K562 (cell line): Measurements from ENCODE around the gene UVRAG. TPM values are rescaled to one million over a fixed set of nuclear protein-coding genes. Genes with fewer than 3 reads are reported as not detected.

Experiments used
- ATAC-seq: fragments of 200-7000 bp; cut with Tn5 transposase; 3 replicates; pipeline ENCODE4 v1.9.1; 2020; ENCODE audit warnings: moderate library complexity
- BruUV-seq: library from RNA; stranded (reverse); fragments of 400-500 nt; replicated peaks from 2 replicates; lab custom pipeline; 2021; lab: Mats Ljungman, UMichigan
- CTCF ChIA-PET: fragments of 300-600 bp; formaldehyde crosslinking; extraction: SDS; loops from one replicate; lab custom pipeline; 2021; ENCODE audit warnings: low intra/inter-chr PET ratio; lab: Yijun Ruan, JAX
- POLR2A ChIA-PET: fragments of 300-600, 350-650 bp; sonication (Branson Sonifier 250); formaldehyde crosslinking; extraction: SDS; loops from one replicate; lab custom pipeline; 2021; ENCODE audit warnings: antibody characterized with exemption, inconsistent platforms; lab: Yijun Ruan, JAX
- DNase-seq, 4 experiments: peaks; one replicate each; pipeline versions ENCODE4 v3.0.0 to v3.0.0-alpha.2; 2011 to 2018; ENCODE audit warnings: low spot score in 3 of 4, mixed read lengths in 3 of 4; ENCODE audit errors: extremely low read depth in 1 of 4
- FAIRE-seq: peaks from 2 replicates; lab custom pipeline; 2011; peaks lifted over from hg19 to GRCh38; lab: Jason Lieb, UNC
- H2AFZ ChIP-seq: 2 replicates; pipeline ENCODE4 v1.6.0; 2011; ENCODE audit warnings: low read depth, low read length, control low read depth, inconsistent platforms
- H3K27ac ChIP-seq: fragments of 200-600 bp; 3 replicates; pipeline ENCODE4 v1.8.0; 2011; ENCODE audit warnings: low read depth, mild to moderate bottlenecking, control low read depth, inconsistent platforms, low read length, moderate library complexity, mixed read lengths; ENCODE audit errors: extremely low read depth
- H3K27me3 ChIP-seq, 2 experiments: fragments of 300-600 bp in 1 of 2; 2 replicates in 1 of 2; 3 replicates in 1 of 2; pipeline versions ENCODE4 v1.6.0 to v1.8.0; 2011; ENCODE audit warnings: inconsistent platforms in 2 of 2, low read length in 2 of 2, mild to moderate bottlenecking in 1 of 2, mixed read lengths in 1 of 2, moderate library complexity in 1 of 2; ENCODE audit not compliant: control insufficient read depth in 2 of 2, insufficient read depth in 2 of 2
- H3K36me3 ChIP-seq: fragments of 300-600 bp; 3 replicates; pipeline ENCODE4 v1.8.0; 2011; ENCODE audit warnings: mild to moderate bottlenecking, low read length, inconsistent platforms; ENCODE audit not compliant: control insufficient read depth, insufficient read depth
- H3K4me1 ChIP-seq, 2 experiments: fragments of 200-600 bp in 1 of 2; replicated peaks in 1 of 2; 2 replicates in 1 of 2; 3 replicates in 1 of 2; pipeline versions ENCODE4 v1.5.1 to v1.8.0; 2011; ENCODE audit warnings: inconsistent platforms in 2 of 2, low read length in 2 of 2, mild to moderate bottlenecking in 1 of 2, mixed read lengths in 1 of 2, moderate library complexity in 1 of 2; ENCODE audit not compliant: control insufficient read depth in 2 of 2, insufficient read depth in 2 of 2
- H3K4me2 ChIP-seq: 2 replicates; pipeline ENCODE4 v1.6.1; 2011; ENCODE audit warnings: low read length, control low read depth, inconsistent platforms, mixed read lengths; ENCODE audit not compliant: insufficient read depth
- H3K4me3 ChIP-seq: fragments of 200-600 bp; sonication (generic), shearing (Covaris generic); 2 replicates; pipeline ENCODE4 v1.5.1; 2016; ENCODE audit warnings: control low read depth, inconsistent platforms
- H3K79me2 ChIP-seq: fragments of 200-600 bp; 3 replicates; pipeline ENCODE4 v1.8.0; 2011; ENCODE audit warnings: low read length, inconsistent platforms; ENCODE audit not compliant: control insufficient read depth, insufficient read depth
- H3K9ac ChIP-seq, 2 experiments: 2 replicates each; pipeline versions ENCODE4 v1.6.0 to v1.6.1; 2011; ENCODE audit warnings: low read depth in 2 of 2, low read length in 2 of 2, control low read depth in 1 of 2, inconsistent platforms in 1 of 2, mild to moderate bottlenecking in 1 of 2, mixed read lengths in 1 of 2; ENCODE audit not compliant: insufficient read depth in 1 of 2
- H3K9me1 ChIP-seq: one replicate; pipeline ENCODE4 v1.6.0; 2011; ENCODE audit warnings: inconsistent platforms, mild to moderate bottlenecking, low read length, moderate library complexity; ENCODE audit not compliant: control insufficient read depth, insufficient read depth
- H3K9me3 ChIP-seq: replicated peaks from 2 replicates; pipeline ENCODE4 v1.5.1; 2011; ENCODE audit warnings: low read depth, low read length, inconsistent platforms; ENCODE audit not compliant: control insufficient read depth, insufficient read depth
- H4K20me1 ChIP-seq: replicated peaks from 2 replicates; pipeline ENCODE4 v1.6.1; 2011; ENCODE audit warnings: low read length, inconsistent platforms, mixed read lengths; ENCODE audit not compliant: control insufficient read depth, insufficient read depth
- MCM7 ChIP-seq, 2 experiments: fragments of 450-650 bp; IDR thresholded peaks; 2 replicates each; pipeline ENCODE4 v1.6.1; 2016 to 2018
- MED1 ChIP-seq: sonication (generic); formaldehyde crosslinking; IDR thresholded peaks from 2 replicates; pipeline ENCODE4 v1.8.1; 2023; ENCODE audit warnings: missing genetic modification reagents, borderline replicate concordance
- SRF ChIP-seq, 2 experiments: fragments of 250-450, 450-650 bp in 1 of 2; sonication (Bioruptor Pico) in 1 of 2; sonication (generic) in 1 of 2; formaldehyde crosslinking; IDR thresholded peaks; 2 replicates each; pipeline versions ENCODE4 v1.5.0 to v1.5.1; 2020 to 2022; ENCODE audit warnings: mild to moderate bottlenecking in 1 of 2, missing genetic modification reagents in 1 of 2
- TCFL5 ChIP-seq: fragments of 250-450 bp; sonication (Bioruptor Pico); conservative IDR thresholded peaks from 2 replicates; pipeline ENCODE4 v1.6.1; 2021; ENCODE audit warnings: mild to moderate bottlenecking, moderate library complexity, matching md5 sums
- VEZF1 ChIP-seq: fragments of 200-800 bp; sonication (Bioruptor generic); IDR thresholded peaks from 2 replicates; pipeline ENCODE4 v1.6.1; 2017; ENCODE audit warnings: missing genetic modification characterization, missing compliant biosample characterization
- ZNF79 ChIP-seq: fragments of 250-450 bp; sonication (Bioruptor Pico); IDR thresholded peaks from 2 replicates; pipeline ENCODE4 v1.4.0; 2020; ENCODE audit warnings: low read depth, mild to moderate bottlenecking, moderate library complexity
- WGBS: fragments of 100-300 bp; shearing (Covaris generic); methylation state at CpG from one replicate; pipeline ENCODE4 v1.1.6; 2016; ENCODE audit warnings: low coverage, mixed read lengths; ENCODE audit not compliant: insufficient coverage; ENCODE audit errors: missing lambda C conversion rate; 5-methylcytosine and 5-hydroxymethylcytosine counted together
- in situ Hi-C: fragments of 300-500 bp; cut with MboI; formaldehyde crosslinking; loops from 4 replicates; pipeline ENCODE4 v1.15.0; 2018; ENCODE audit warnings: inconsistent platforms, mixed read lengths
- intact Hi-C: fragments of 100-400 bp; cut with micrococcal nuclease; formaldehyde crosslinking; loops from 2 replicates; pipeline ENCODE4 v1.14.2; 2022
- polyA plus RNA-seq, 8 experiments: library from polyadenylated mRNA; depleted of rRNA in 4 of 8; stranded (reverse) in 5 of 8; unstranded in 3 of 8; fragments of >200 nt; fragmentation: Nextera tagmentation in 2 of 8; fragmentation: Illumina TruSeq in 1 of 8; extraction: Ambion mirVana in 2 of 8; extraction: Trizol in 1 of 8; gene quantifications; 2 replicates each; pipeline versions ENCODE4 v1.2.1 to v1.2.3, GENCODE V29; 2011 to 2014; ENCODE audit warnings: inconsistent platforms in 1 of 8, missing spikeins in 1 of 8
- total RNA-seq, 7 experiments: library from RNA; depleted of rRNA in 6 of 7; stranded (reverse); fragments of >200 nt in 6 of 7; fragmentation: Illumina TruSeq in 2 of 7; extraction: Trizol in 2 of 7; gene quantifications; 2 replicates each; pipeline versions ENCODE4 v1.2.1 to v1.2.3, GENCODE V29; 2011 to 2021; ENCODE audit warnings: low replicate concordance in 1 of 7

UVRAG gene
- total and polyA plus RNA-seq, 9 of the 15 experiments (the other 6 are each of a cell fraction or from before 2014, with no cell fraction given): 3.1 to 17.8 (median 12.4) TPM

DNA sequence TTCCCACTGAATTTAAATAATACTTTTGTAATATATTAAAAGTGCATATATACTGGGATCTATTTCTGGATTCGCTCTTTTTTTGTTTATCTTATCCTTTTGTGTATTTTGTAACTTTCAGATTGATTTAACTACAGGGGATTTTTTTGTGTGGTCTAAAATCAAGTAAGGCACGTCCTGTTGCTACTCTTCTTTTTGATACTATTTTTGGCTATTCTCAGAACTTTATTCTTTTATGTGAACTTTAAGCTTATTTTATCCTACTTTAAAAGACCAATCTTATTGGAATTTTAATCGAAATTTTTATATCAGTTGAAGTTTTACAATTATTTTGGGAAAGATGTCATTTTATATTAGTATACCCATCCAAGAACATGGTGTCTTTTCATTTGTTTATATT lies 106.8 kb downstream of the UVRAG start:
- H2AFZ ChIP-seq: no peak overlapping the region
- no peaks in the 10 kb centered on the region for H3K27me3 ChIP-seq
- 61% methylated on average over 3 of the region's 3 CpGs for WGBS
- no peaks in the 10 kb centered on the region for H3K4me1 ChIP-seq
- no peak for ATAC-seq
- no peaks in the 10 kb centered on the region for H3K9me1 ChIP-seq
- no peaks in the 10 kb centered on the region for H4K20me1 ChIP-seq
- intact Hi-C loops (no loop called here), in situ Hi-C loops (no loop called here)
- no peak overlapping the region for H3K9ac ChIP-seq
- no peak overlapping the region for H3K4me3 ChIP-seq
- no peak for TF ChIP-seq MCM7 (IDR thresholded peaks at IDR 0.05)
- TF ChIP-seq VEZF1 (CRISPR knock-in tag): no peak
- no peak for TF ChIP-seq TCFL5
- no peak for TF ChIP-seq MED1 (CRISPR knock-in tag)
- no peak for TF ChIP-seq ZNF79 (CRISPR knock-in tag)
- no peak for TF ChIP-seq SRF (CRISPR knock-in tag; IDR thresholded peaks at IDR 0.05)
- no peaks in the 10 kb centered on the region for H3K9me3 ChIP-seq
- ChIA-PET CTCF (no interaction called here), POLR2A (no interaction called here)
- no peak for FAIRE-seq
- no TSS peak for BruUV-seq
- H3K27ac ChIP-seq: no peak overlapping the region
- no peaks in the 10 kb centered on the region for H3K36me3 ChIP-seq
- DNase-seq: no peak
- H3K79me2 ChIP-seq: no peaks in the 10 kb centered on the region
- H3K4me2 ChIP-seq: no peak overlapping the region
